Measurements from ENCODE around the gene TBPL2. TPM values are rescaled to one million over a fixed set of nuclear protein-coding genes. Genes with fewer than 3 reads are reported as not detected.

TBPL2 gene
- total RNA-seq (2022; extraction: Qiagen RNA extraction) = not detected in 5 replicates

GRCh38 chr14:55440385-55440784 lies at the start of gene TBPL2:
Gene TBPL2 (minus strand): TSS chr14:55440616. CDS start chr14:55440449, 167 bp downstream.

GRCh38 chr14:55411426-55412389 lies 28.7 kb downstream of the TBPL2 start, which contains the start of gene ATG14:
Gene ATG14 (minus strand): TSS chr14:55411830. CDS start chr14:55411822, 8 bp downstream.

Other genes with a start within 250 kb of the TBPL2 start
- 24.7 to 33.0 TPM (median 30.9 TPM) in 5 replicates for gene DLGAP5, start 249.0 kb downstream of the TBPL2 start, total RNA-seq (2022; extraction: Qiagen RNA extraction)
- gene FBXO34, start 169.2 kb downstream of the TBPL2 start, total RNA-seq (2022; extraction: Qiagen RNA extraction) = 11.0 to 15.9 TPM (median 15.1 TPM) in 5 replicates
- gene ATG14, start 28.8 kb downstream of the TBPL2 start, total RNA-seq (2022; extraction: Qiagen RNA extraction) = 4.6 to 5.8 TPM (median 5.2 TPM) in 5 replicates
- 96.5 to 145 TPM (median 107 TPM) in 5 replicates for gene KTN1, start 139.6 kb upstream of the TBPL2 start, total RNA-seq (2022; extraction: Qiagen RNA extraction)